Caco-2 (cell line): ENCODE measurements around the gene EPM2A. TPM values are rescaled to one million over a fixed set of nuclear protein-coding genes. Genes with fewer than 3 reads are reported as not detected.

Experiments
- BruUV-seq: library from RNA; stranded (reverse); fragments of 400-500 nt; replicated peaks from 2 replicates; lab custom pipeline; 2021; lab: Mats Ljungman, UMichigan
- CTCF ChIA-PET: fragments of 300-600 bp; sonication (Branson Sonifier 250); formaldehyde crosslinking; loops from one replicate; lab custom pipeline; 2022; ENCODE audit warnings: antibody characterized with exemption; lab: Charles Lee
- POLR2A ChIA-PET: fragments of 300-600 bp; sonication (Branson Sonifier 250); formaldehyde crosslinking; loops from one replicate; lab custom pipeline; 2022; ENCODE audit warnings: antibody characterized with exemption; lab: Charles Lee
- DNase-seq, 2 experiments: peaks; one replicate each; pipeline versions ENCODE4 v3.0.0 to v3.0.0-alpha.2; 2020 to 2022
- H3K27me3 ChIP-seq: replicated peaks from 2 replicates; pipeline ENCODE4 v1.6.0; 2011; ENCODE audit warnings: low read length; ENCODE audit not compliant: control insufficient read depth, insufficient read depth
- H3K36me3 ChIP-seq: 2 replicates; pipeline ENCODE4 v1.5.1; 2011; ENCODE audit warnings: low read length; ENCODE audit not compliant: control insufficient read depth, insufficient read depth
- H3K4me1 ChIP-seq: fragments of 250-450 bp; sonication (Bioruptor Pico); 2 replicates; pipeline ENCODE4 v1.5.1; 2020; ENCODE audit warnings: mild to moderate bottlenecking
- H3K4me3 ChIP-seq: 2 replicates; pipeline ENCODE4 v1.5.1; 2011; ENCODE audit warnings: low read depth, mild to moderate bottlenecking, control low read depth, low read length
- H3K9me3 ChIP-seq: fragments of 250-450 bp; sonication (Bioruptor Pico); 2 replicates; pipeline ENCODE4 v1.5.1; 2020; ENCODE audit warnings: mild to moderate bottlenecking, moderate library complexity
- H3K27ac Mint-ChIP-seq: one replicate; pipeline ENCODE4 v1.8.0; 2022; ENCODE audit warnings: mixed read lengths; ENCODE audit not compliant: unreplicated experiment
- H3K27me3 Mint-ChIP-seq: one replicate; pipeline ENCODE4 v1.8.0; 2022; ENCODE audit warnings: mixed read lengths; ENCODE audit not compliant: insufficient read depth, unreplicated experiment
- H3K36me3 Mint-ChIP-seq: one replicate; pipeline ENCODE4 v1.8.0; 2022; ENCODE audit warnings: mild to moderate bottlenecking, mixed read lengths; ENCODE audit not compliant: insufficient read depth, unreplicated experiment
- H3K4me1 Mint-ChIP-seq: one replicate; pipeline ENCODE4 v1.8.0; 2022; ENCODE audit warnings: low read depth, mixed read lengths; ENCODE audit not compliant: unreplicated experiment
- H3K4me3 Mint-ChIP-seq: one replicate; pipeline ENCODE4 v1.8.0; 2022; ENCODE audit warnings: mild to moderate bottlenecking, moderate library complexity, mixed read lengths; ENCODE audit not compliant: unreplicated experiment
- H3K9me3 Mint-ChIP-seq: one replicate; pipeline ENCODE4 v1.8.0; 2022; ENCODE audit warnings: mixed read lengths; ENCODE audit not compliant: unreplicated experiment
- CTCF ChIP-seq, 2 experiments: fragments of 200-600 bp in 1 of 2; IDR thresholded peaks; 1 replicate in 1 of 2; 2 replicates in 1 of 2; pipeline versions ENCODE4 v1.5.1 to v1.8.0; 2011 to 2022; ENCODE audit warnings: antibody characterized with exemption in 1 of 2, control low read depth in 1 of 2, inconsistent platforms in 1 of 2, low read depth in 1 of 2, low read length in 1 of 2, mild to moderate bottlenecking in 1 of 2, moderate library complexity in 1 of 2; ENCODE audit not compliant: insufficient read depth in 1 of 2, severe bottlenecking in 1 of 2, unreplicated experiment in 1 of 2
- intact Hi-C: fragments of 100-400 bp; cut with micrococcal nuclease; formaldehyde crosslinking; loops from one replicate; pipeline ENCODE4 v1.10.0; 2022; ENCODE audit not compliant: unreplicated experiment
- total RNA-seq: library from RNA; stranded (reverse); gene quantifications from 2 replicates; pipeline ENCODE4 v1.2.3, GENCODE V29; 2022

Gene EPM2A
- total RNA-seq, 1 experiment from 2014 or later: 6.9 TPM

- Histone ChIP-seq H3K9me3 (0 out of 2 replicates have a peak, but pooled peaks cover 4% of the 10 kb centered on the region), H3K4me3 (no peak overlapping the region), H3K4me1 (0 out of 2 replicates have a peak, but pooled peaks cover 6% of the 10 kb centered on the region), H3K27me3 (no peaks in the 10 kb centered on the region), H3K36me3 (no peaks in the 10 kb centered on the region)
- no TSS peak for BruUV-seq
- Mint-ChIP-seq H3K4me1 (peaks cover 8% of the 10 kb centered on the region), H3K9me3 (peaks cover 8% of the 10 kb centered on the region), H3K4me3 (no peak overlapping the region), H3K36me3 (no peaks in the 10 kb centered on the region), H3K27me3 (no peaks in the 10 kb centered on the region), H3K27ac (no peak overlapping the region)
- DNase-seq: no peak
- no peak for TF ChIP-seq CTCF (IDR thresholded peaks at IDR 0.05; ENCODE audit: insufficient read depth in 1 of 2, low read depth in 1 of 2, low read length in 1 of 2, severe bottlenecking in 1 of 2, unreplicated experiment in 1 of 2)
- POLR2A ChIA-PET: interaction anchor here (0.8 kb wide), 1 partner anchor 10 kb away, joined by 3 read pairs; no protein-coding TSS in a partner anchor
- CTCF ChIA-PET: no interaction called here
- intact Hi-C loops: no loop called here
These were observed 14.2 kb downstream of the EPM2A start for GRCh38 chr6:145721144-145721543.

- POLR2A ChIA-PET: interaction anchor here (0.8 kb wide), 1 partner anchor 20 kb away, joined by 3 read pairs; the partner anchor contains the start of gene EPM2A
- BruUV-seq: no TSS peak
These were observed 19.9 kb downstream of the EPM2A start for GRCh38 chr6:145715426-145715825.

GRCh38 chr6:145714731-145715130 lies 20.6 kb downstream of the EPM2A start:
- H3K9me3 Mint-ChIP-seq: peaks cover 19% of the 10 kb centered on the region
- no peaks in the 10 kb centered on the region for H3K36me3 Mint-ChIP-seq
- CTCF ChIA-PET: no interaction called here
- TF ChIP-seq CTCF (IDR thresholded peaks at IDR 0.05; ENCODE audit: insufficient read depth in 1 of 2, low read depth in 1 of 2, low read length in 1 of 2, severe bottlenecking in 1 of 2, unreplicated experiment in 1 of 2): no peak
- intact Hi-C loops: no loop called here
- no peaks in the 10 kb centered on the region for H3K27me3 ChIP-seq
- peaks cover 11% of the 10 kb centered on the region for H3K4me1 Mint-ChIP-seq
- BruUV-seq: no TSS peak
- H3K4me3 ChIP-seq: no peak overlapping the region
- peaks cover 11% of the 10 kb centered on the region; the same call in 1 of the 2 replicates for H3K4me1 ChIP-seq
- DNase-seq: no peak
- H3K27ac Mint-ChIP-seq: no peak overlapping the region
- H3K9me3 ChIP-seq: no peaks in the 10 kb centered on the region
- H3K36me3 ChIP-seq: no peaks in the 10 kb centered on the region
- no peaks in the 10 kb centered on the region for H3K27me3 Mint-ChIP-seq
- H3K4me3 Mint-ChIP-seq: no peak overlapping the region
- POLR2A ChIA-PET: no interaction called here

More at GRCh38 chr6:145715426-145715825, 19.9 kb downstream of the EPM2A start:
- intact Hi-C loops: no loop called here
- no peak for DNase-seq
- no peak overlapping the region for H3K4me3 Mint-ChIP-seq
- Histone ChIP-seq H3K9me3 (no peaks in the 10 kb centered on the region), H3K4me1 (peaks cover 11% of the 10 kb centered on the region; the same call in 1 of the 2 replicates), H3K36me3 (no peaks in the 10 kb centered on the region), H3K4me3 (no peak overlapping the region), H3K27me3 (no peaks in the 10 kb centered on the region)
- H3K27me3 Mint-ChIP-seq: no peaks in the 10 kb centered on the region
- CTCF ChIA-PET: no interaction called here
- H3K4me1 Mint-ChIP-seq: peaks cover 11% of the 10 kb centered on the region
- no peak overlapping the region for H3K27ac Mint-ChIP-seq
- TF ChIP-seq CTCF (IDR thresholded peaks at IDR 0.05; ENCODE audit: insufficient read depth in 1 of 2, low read depth in 1 of 2, low read length in 1 of 2, severe bottlenecking in 1 of 2, unreplicated experiment in 1 of 2): no peak
- H3K9me3 Mint-ChIP-seq: peaks cover 19% of the 10 kb centered on the region
- no peaks in the 10 kb centered on the region for H3K36me3 Mint-ChIP-seq
